ENCODE results near the gene FAM120AOS.

- no peak for TF ChIP-seq CBX5 (IDR thresholded peaks at IDR 0.05; ENCODE audit: low read depth, low read length)
- TF ChIP-seq CTCF (IDR thresholded peaks at IDR 0.05; ENCODE audit: control extremely low read depth in 1 of 3, insufficient read depth in 1 of 3, low read depth in 1 of 3, low read length in 3 of 3): no peak
- TF ChIP-seq JUN (IDR thresholded peaks at IDR 0.05; ENCODE audit: low read depth, low read length): no peak
- no peak for TF ChIP-seq SAP30 (IDR thresholded peaks at IDR 0.05; ENCODE audit: insufficient read depth, insufficient replicate concordance, low read length)
- no peak for TF ChIP-seq CREB1 (IDR thresholded peaks at IDR 0.05)
- no peak for TF ChIP-seq BRCA1 (IDR thresholded peaks at IDR 0.05; ENCODE audit: low read depth, low read length)
- TF ChIP-seq SIN3A (conservative IDR thresholded peaks at IDR 0.05 in 1 of 2, IDR thresholded peaks at IDR 0.05 in 1 of 2; ENCODE audit: low read depth in 1 of 2, low read length in 2 of 2): no peak
- no peak for TF ChIP-seq RFX5 (IDR thresholded peaks at IDR 0.05; ENCODE audit: borderline replicate concordance, low read depth, low read length)
- TF ChIP-seq EZH2 (IDR thresholded peaks at IDR 0.05; ENCODE audit: low read depth, low read length, severe bottlenecking): no peak
- TF ChIP-seq POLR2A (IDR thresholded peaks at IDR 0.05; ENCODE audit: control extremely low read depth in 1 of 2, low read depth in 2 of 2, low read length in 2 of 2): no peak
- no peak for TF ChIP-seq USF2 (IDR thresholded peaks at IDR 0.05; ENCODE audit: low read length)
These were observed 54.9 kb downstream of the FAM120AOS start for GRCh38 chr9:93398471-93398870.
